ENCODE results near the gene SCPEP1.
A peak's percentile ranks its signal among the peaks of the same experiment; 100 is the strongest.

The SCPEP1 gene

GRCh38 chr17:56977673-56978395 is at the start of gene SCPEP1:
TSS of gene SCPEP1 (plus strand) at chr17:56978131. CDS start at chr17:56978160, 29 bp downstream.
- Mint-ChIP-seq H3K9me3 (peaks cover 4% of the 10 kb centered on the region), H3K27me3 (ENCODE audit: low read depth, poor library complexity) (peaks cover 12% of the 10 kb centered on the region), H3K4me1 (peaks cover 44% of the 10 kb centered on the region), H3K4me3 (peak within 1 kb of the TSS; percentile 86), H3K36me3 (ENCODE audit: low read depth) (no peaks in the 10 kb centered on the region), H3K27ac (no peak within 1 kb of the TSS)
- DNase-seq, result peak; percentile 83
- TF ChIP-seq, protein P1, sequence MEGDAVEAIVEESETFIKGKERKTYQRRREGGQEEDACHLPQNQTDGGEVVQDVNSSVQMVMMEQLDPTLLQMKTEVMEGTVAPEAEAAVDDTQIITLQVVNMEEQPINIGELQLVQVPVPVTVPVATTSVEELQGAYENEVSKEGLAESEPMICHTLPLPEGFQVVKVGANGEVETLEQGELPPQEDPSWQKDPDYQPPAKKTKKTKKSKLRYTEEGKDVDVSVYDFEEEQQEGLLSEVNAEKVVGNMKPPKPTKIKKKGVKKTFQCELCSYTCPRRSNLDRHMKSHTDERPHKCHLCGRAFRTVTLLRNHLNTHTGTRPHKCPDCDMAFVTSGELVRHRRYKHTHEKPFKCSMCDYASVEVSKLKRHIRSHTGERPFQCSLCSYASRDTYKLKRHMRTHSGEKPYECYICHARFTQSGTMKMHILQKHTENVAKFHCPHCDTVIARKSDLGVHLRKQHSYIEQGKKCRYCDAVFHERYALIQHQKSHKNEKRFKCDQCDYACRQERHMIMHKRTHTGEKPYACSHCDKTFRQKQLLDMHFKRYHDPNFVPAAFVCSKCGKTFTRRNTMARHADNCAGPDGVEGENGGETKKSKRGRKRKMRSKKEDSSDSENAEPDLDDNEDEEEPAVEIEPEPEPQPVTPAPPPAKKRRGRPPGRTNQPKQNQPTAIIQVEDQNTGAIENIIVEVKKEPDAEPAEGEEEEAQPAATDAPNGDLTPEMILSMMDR (IDR thresholded peaks at IDR 0.05), result no peak

DNA sequence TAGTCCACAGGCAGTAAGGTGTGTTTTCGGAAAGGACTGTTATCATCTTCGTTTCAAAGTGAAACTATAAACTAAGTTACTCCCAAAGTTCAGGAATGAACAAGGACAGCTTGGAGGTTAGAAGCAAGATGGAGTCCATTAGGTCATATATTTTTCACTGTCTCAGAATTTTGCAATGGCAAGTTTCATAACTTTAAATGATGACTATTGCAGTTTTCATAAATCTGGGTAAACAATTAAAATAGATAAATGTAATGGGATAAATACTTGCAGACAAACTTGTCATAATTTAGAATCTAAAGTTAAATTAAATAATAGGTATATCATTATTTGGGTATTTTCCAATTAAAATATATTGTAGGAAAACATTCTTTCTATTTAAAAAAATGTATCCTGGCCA is 49.3 kb upstream of the SCPEP1 start:
- Mint-ChIP-seq H3K27me3 (ENCODE audit: low read depth, poor library complexity) (no peaks in the 10 kb centered on the region), H3K36me3 (ENCODE audit: low read depth) (peaks cover 36% of the 10 kb centered on the region), H3K9me3 (peaks cover 72% of the 10 kb centered on the region), H3K4me3 (no peak overlapping the region), H3K4me1 (no peaks in the 10 kb centered on the region), H3K27ac (no peak overlapping the region)
- no peak for DNase-seq
- TF ChIP-seq, protein P1 (IDR thresholded peaks at IDR 0.05), result no peak

DNA sequence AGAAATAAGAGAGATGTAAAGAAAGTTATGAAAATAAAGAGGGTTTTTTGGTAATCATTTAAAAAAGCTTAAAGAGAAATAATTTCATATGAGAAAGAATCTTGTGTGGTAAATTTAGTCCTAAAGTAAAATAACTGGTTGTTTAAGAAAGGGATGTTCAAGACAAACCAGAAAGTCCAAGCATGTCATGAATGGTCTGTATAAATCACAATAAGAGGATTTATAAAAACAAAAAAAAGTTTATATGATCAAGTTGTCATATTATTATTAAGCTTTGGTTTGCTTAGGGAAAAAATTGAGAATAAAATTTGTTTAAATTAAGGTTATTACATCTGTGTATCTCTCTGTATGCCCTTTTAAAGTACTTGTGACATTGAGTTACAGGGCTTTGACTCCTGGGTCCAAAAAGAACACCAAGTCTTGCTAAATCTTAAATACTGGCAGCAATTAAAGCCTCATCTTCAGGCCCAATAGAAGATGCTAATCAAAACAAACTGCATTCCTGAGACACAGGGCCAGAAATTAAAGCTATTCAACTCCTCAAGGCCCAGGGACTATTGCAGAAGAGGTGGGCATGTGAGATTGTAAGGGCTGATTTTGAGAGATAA is 48.5 kb upstream of the SCPEP1 start:
- Mint-ChIP-seq H3K27me3 (ENCODE audit: low read depth, poor library complexity) (no peaks in the 10 kb centered on the region), H3K4me3 (no peak overlapping the region), H3K9me3 (peaks cover 76% of the 10 kb centered on the region), H3K4me1 (no peaks in the 10 kb centered on the region), H3K27ac (no peak overlapping the region), H3K36me3 (ENCODE audit: low read depth) (peaks cover 45% of the 10 kb centered on the region)
- TF ChIP-seq, protein P1 (IDR thresholded peaks at IDR 0.05), result no peak
- DNase-seq, result no peak

DNA sequence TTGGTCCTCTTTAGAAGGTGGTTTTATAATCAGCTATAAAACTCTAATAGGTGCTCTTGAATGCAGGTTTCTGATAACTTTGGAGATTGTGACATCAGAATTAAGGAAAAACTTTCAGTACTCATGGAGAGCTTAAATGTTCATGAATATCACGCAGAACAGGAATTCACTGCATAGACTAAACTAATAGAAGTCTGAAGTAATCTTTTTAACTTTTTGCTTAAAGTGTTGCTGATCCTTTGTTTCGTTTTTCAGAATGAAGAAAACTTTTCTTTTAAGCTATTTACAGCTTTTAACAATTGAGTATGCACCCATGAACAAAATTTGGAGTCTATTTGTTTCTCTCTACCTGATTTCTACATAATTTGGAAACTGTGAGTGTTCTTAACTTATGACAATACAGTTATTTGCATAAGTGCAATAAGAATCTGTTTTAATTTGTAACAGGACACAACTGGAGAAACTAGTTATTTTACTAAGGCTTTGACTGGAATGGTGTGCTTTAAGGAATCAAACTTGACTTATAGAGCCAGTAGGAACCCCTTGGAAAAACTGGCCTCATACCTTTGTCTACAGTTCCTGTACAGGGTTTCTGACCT is 47.1 kb upstream of the SCPEP1 start:
- no peaks in the 10 kb centered on the region for H3K27me3 Mint-ChIP-seq (ENCODE audit: low read depth, poor library complexity)
- peaks cover 56% of the 10 kb centered on the region for H3K36me3 Mint-ChIP-seq (ENCODE audit: low read depth)
- no peak for DNase-seq
- H3K27ac Mint-ChIP-seq, result no peak overlapping the region
- TF ChIP-seq, protein P1 (IDR thresholded peaks at IDR 0.05), result no peak
- no peak overlapping the region for H3K4me3 Mint-ChIP-seq
- peaks cover 68% of the 10 kb centered on the region for H3K9me3 Mint-ChIP-seq
- H3K4me1 Mint-ChIP-seq, result no peaks in the 10 kb centered on the region

- no peaks in the 10 kb centered on the region for H3K27me3 Mint-ChIP-seq (ENCODE audit: low read depth, poor library complexity)
- TF ChIP-seq, protein P1 (IDR thresholded peaks at IDR 0.05), result no peak
- H3K4me1 Mint-ChIP-seq, result no peaks in the 10 kb centered on the region
- no peak for DNase-seq
- peaks cover 55% of the 10 kb centered on the region for H3K9me3 Mint-ChIP-seq
- H3K4me3 Mint-ChIP-seq, result no peak overlapping the region
- no peak overlapping the region for H3K27ac Mint-ChIP-seq
- H3K36me3 Mint-ChIP-seq (ENCODE audit: low read depth), result peaks cover 78% of the 10 kb centered on the region
These were observed 44.7 kb upstream of the SCPEP1 start for GRCh38 chr17:56933151-56933745.
